HepG2 (cell line): ENCODE data around the gene PLSCR2.

Experiments used
- ATF3 ChIP-seq: sonication (generic); formaldehyde crosslinking; IDR thresholded peaks from 2 replicates; pipeline ENCODE4 v1.4.0; 2020; ENCODE audit warnings: missing genetic modification reagents
- MEIS1 ChIP-seq: sonication (generic); formaldehyde crosslinking; IDR thresholded peaks from 2 replicates; pipeline ENCODE4 v1.9.0; 2021; ENCODE audit warnings: mild to moderate bottlenecking, missing genetic modification reagents, moderate library complexity, borderline replicate concordance

- no peak for TF ChIP-seq MEIS1 (CRISPR knock-in tag)
- no peak for TF ChIP-seq ATF3 (CRISPR knock-in tag)
Measured at GRCh38 chr3:146496726-146497125, 27.4 kb upstream of the PLSCR2 start.
